GM12878 (cell line): ENCODE measurements around the gene PNLDC1. TPM values are rescaled to one million over a fixed set of nuclear protein-coding genes. Genes with fewer than 3 reads are reported as not detected.

Experiments
- ATAC-seq: fragments of 200-7000 bp; cut with Tn5 transposase; 3 replicates; pipeline ENCODE4 v1.9.1; 2020; ENCODE audit warnings: mild to moderate bottlenecking, moderate library complexity
- BruUV-seq: library from RNA; stranded (reverse); fragments of 400-500 nt; replicated peaks from 2 replicates; lab custom pipeline; 2021; lab: Mats Ljungman, UMichigan
- CTCF ChIA-PET: fragments of 300-600 bp; sonication (Branson Sonifier 250); formaldehyde crosslinking; extraction: SDS; loops from one replicate; lab custom pipeline; 2021; ENCODE audit warnings: inconsistent platforms; lab: Yijun Ruan, JAX
- POLR2A ChIA-PET: fragments of 350-600 bp; formaldehyde crosslinking; extraction: SDS; loops from one replicate; lab custom pipeline; 2021; ENCODE audit warnings: inconsistent platforms; lab: Charles Lee
- RAD21 ChIA-PET: fragments of 300-600 bp; sonication (Branson Sonifier 250); formaldehyde crosslinking; loops from one replicate; lab custom pipeline; 2023; ENCODE audit warnings: antibody characterized with exemption; ENCODE audit not compliant: unreplicated experiment; lab: Charles Lee
- SMC1A ChIA-PET: fragments of 300-600 bp; sonication (Branson Sonifier 250); formaldehyde crosslinking; loops from one replicate; lab custom pipeline; 2023; ENCODE audit not compliant: unreplicated experiment, uncharacterized antibody; lab: Charles Lee
- DNase-seq: peaks from one replicate; pipeline ENCODE4 v3.0.0-alpha.2; 2011; ENCODE audit warnings: low read depth, low spot score
- FAIRE-seq: peaks from 3 replicates; lab custom pipeline; 2011; peaks lifted over from hg19 to GRCh38; lab: Jason Lieb, UNC
- H2AFZ ChIP-seq: 2 replicates; pipeline ENCODE4 v1.6.0; 2011; ENCODE audit warnings: low read depth, low read length, control low read depth; ENCODE audit not compliant: control insufficient read depth
- H3K27ac ChIP-seq: 2 replicates; pipeline ENCODE4 v1.5.1; 2011; ENCODE audit warnings: control low read depth; ENCODE audit not compliant: control insufficient read depth, insufficient read depth
- H3K27me3 ChIP-seq, 2 experiments: replicated peaks in 1 of 2; 2 replicates each; pipeline versions ENCODE4 v1.6.0 to v1.6.1; 2011; ENCODE audit warnings: low read length in 1 of 2; ENCODE audit not compliant: control insufficient read depth in 2 of 2, insufficient read depth in 2 of 2
- H3K36me3 ChIP-seq, 2 experiments: 2 replicates each; pipeline ENCODE4 v1.5.1; 2011; ENCODE audit warnings: low read length in 1 of 2; ENCODE audit not compliant: control insufficient read depth in 2 of 2, insufficient read depth in 2 of 2
- H3K4me1 ChIP-seq: 2 replicates; pipeline ENCODE4 v1.6.1; 2011; ENCODE audit warnings: mild to moderate bottlenecking, low read length, moderate library complexity, mixed read lengths; ENCODE audit not compliant: control insufficient read depth, insufficient read depth
- H3K4me2 ChIP-seq: 2 replicates; pipeline ENCODE4 v1.6.0; 2011; ENCODE audit warnings: control low read depth; ENCODE audit not compliant: control insufficient read depth, insufficient read depth
- H3K4me3 ChIP-seq: fragments of 200-600 bp; sonication (generic); 2 replicates; pipeline ENCODE4 v1.5.1; 2016
- H3K79me2 ChIP-seq: 2 replicates; pipeline ENCODE4 v1.6.0; 2011; ENCODE audit warnings: low read length; ENCODE audit not compliant: control insufficient read depth, insufficient read depth
- H3K9ac ChIP-seq: 2 replicates; pipeline ENCODE4 v1.8.0; 2011; ENCODE audit warnings: low read length, control low read depth, mixed read lengths; ENCODE audit not compliant: control insufficient read depth, insufficient read depth
- H3K9me3 ChIP-seq: replicated peaks from 3 replicates; pipeline ENCODE4 v1.5.1; 2011; ENCODE audit warnings: mild to moderate bottlenecking, low read length; ENCODE audit not compliant: control insufficient read depth, insufficient read depth
- H4K20me1 ChIP-seq: 2 replicates; pipeline ENCODE4 v1.6.0; 2011; ENCODE audit not compliant: control insufficient read depth, insufficient read depth
- CBX5 ChIP-seq: sonication (generic); IDR thresholded peaks from 2 replicates; pipeline ENCODE4 v1.6.1; 2016; ENCODE audit warnings: low read depth, moderate library complexity, mild to moderate bottlenecking, inconsistent platforms
- CTCF ChIP-seq, 3 experiments: IDR thresholded peaks in 2 of 3; conservative IDR thresholded peaks in 1 of 3; 2 replicates each; pipeline ENCODE4 v1.5.1; 2011; ENCODE audit warnings: low read depth in 3 of 3, low read length in 3 of 3, mild to moderate bottlenecking in 3 of 3, control low read depth in 2 of 3, moderate library complexity in 2 of 3, inconsistent platforms in 1 of 3, mixed read lengths in 1 of 3; ENCODE audit not compliant: control insufficient read depth in 2 of 3, insufficient read depth in 1 of 3; ENCODE audit errors: extremely low read depth in 1 of 3
- WGBS: methylation state at CpG from one replicate; pipeline ENCODE4 v1.1.6; 2016; ENCODE audit warnings: low lambda C conversion rate; ENCODE audit not compliant: insufficient replicate concordance, insufficient coverage; ENCODE audit errors: missing lambda C conversion rate; 5-methylcytosine and 5-hydroxymethylcytosine counted together
- in situ Hi-C: fragments of 300-500 bp; cut with MboI; formaldehyde crosslinking; loops from 9 replicates; pipeline ENCODE4 v1.14.3; 2018; ENCODE audit warnings: mixed read lengths
- intact Hi-C: fragments of 100-400 bp; cut with micrococcal nuclease; formaldehyde crosslinking; loops from one replicate; pipeline ENCODE4 v1.14.2; 2022; ENCODE audit not compliant: unreplicated experiment
- polyA plus RNA-seq, 11 experiments: library from polyadenylated mRNA; depleted of rRNA in 4 of 11; unstranded in 6 of 11; stranded (reverse) in 5 of 11; fragments of >200 nt; fragmentation: Nextera tagmentation in 4 of 11; fragmentation: Illumina TruSeq in 1 of 11; extraction: Ambion mirVana in 4 of 11; extraction: Trizol in 1 of 11; gene quantifications; 1 replicate in 1 of 11; 2 replicates in 10 of 11; pipeline versions ENCODE4 v1.2.1 to v1.2.3, GENCODE V29; 2011 to 2016; ENCODE audit warnings: inconsistent platforms in 2 of 11, missing spikeins in 2 of 11, low read depth in 1 of 11
- total RNA-seq, 4 experiments: library from RNA; depleted of rRNA in 3 of 4; stranded (reverse); fragments of >200 nt in 3 of 4; fragmentation: Illumina TruSeq in 1 of 4; extraction: Trizol in 1 of 4; gene quantifications; 2 replicates each; pipeline versions ENCODE4 v1.2.1 to v1.2.3, GENCODE V29; 2013 to 2021

Gene PNLDC1
- total and polyA plus RNA-seq, 10 of the 15 experiments (the other 5 are each of a cell fraction or from before 2014, with no cell fraction given): 0.06 to 0.25 (median 0.09) TPM; not detected in 2

GRCh38 chr6:159788276-159788675 lies 11.8 kb upstream of the PNLDC1 start:
- H2AFZ ChIP-seq: no peak overlapping the region
- ChIA-PET CTCF (interaction anchor here (0.9 to 4.7 kb wide), 7 partner anchors 26 to 681 kb away, joined by 3 to 46 read pairs (median 4); partner anchors contain the start of genes ACAT2 and SOD2), SMC1A (interaction anchor here (0.6 to 8.4 kb wide), 8 partner anchors 11 to 194 kb away, joined by 3 to 108 read pairs (median 4); partner anchors contain the start of gene WTAP)

More at GRCh38 chr6:159788276-159788675, 11.8 kb upstream of the PNLDC1 start:
- ATAC-seq (no peak), DNase-seq (no peak), FAIRE-seq (no peak)
- WGBS: 35% methylated on average over 14 of the region's 15 CpGs
- in situ Hi-C loops (no loop called here), intact Hi-C loops (loop anchor here (2.0 to 5.0 kb wide), 3 partner anchors 95 to 184 kb away; partner anchors contain the start of gene SOD2)
- Histone ChIP-seq H3K9ac (peak overlapping the region; percentile 88), H3K36me3 (peaks cover 1 to 15% of the 10 kb centered on the region in 2 experiments; a peak in 2 of 4 replicates), H3K4me3 (peak overlapping the region; percentile 90), H4K20me1 (no peaks in the 10 kb centered on the region), H3K4me2 (peak overlapping the region; percentile 67), H3K9me3 (no peaks in the 10 kb centered on the region), H3K27ac (peak overlapping the region; percentile 80), H3K79me2 (peaks cover 85% of the 10 kb centered on the region), H3K27me3 (no peaks in the 10 kb centered on the region), H3K4me1 (no peaks in the 10 kb centered on the region; the same call in 1 of the 2 replicates)
- RAD21 ChIA-PET: interaction anchor here (0.9 to 5.5 kb wide), 7 partner anchors 27 to 189 kb away, joined by 3 to 52 read pairs (median 6); partner anchors contain the start of genes ACAT2 and WTAP
- POLR2A ChIA-PET: interaction anchor here (0.6 to 5.3 kb wide), 7 partner anchors 10 to 59 kb away, joined by 3 to 85 read pairs (median 4); partner anchors contain the start of genes ACAT2 and WTAP
- TF ChIP-seq CTCF (IDR thresholded peaks at IDR 0.05 in 2 of 3, conservative IDR thresholded peaks at IDR 0.05 in 1 of 3; ENCODE audit: control insufficient read depth in 2 of 3, extremely low read depth in 1 of 3, insufficient read depth in 1 of 3, low read depth in 3 of 3, low read length in 3 of 3): no peak
- 0 out of 2 replicates have a peak, but pooled peaks have one; percentile 3 for TF ChIP-seq CBX5
- BruUV-seq: no TSS peak
